H1 (cell line): Measurements from ENCODE around the gene ZNF532. TPM values are rescaled to one million over a fixed set of nuclear protein-coding genes. Genes with fewer than 3 reads are reported as not detected.

ENCODE experiments used
- CBX8 ChIP-seq: fragments of 300-800, 300-1000 bp; sonication (generic); IDR thresholded peaks from 2 replicates; pipeline ENCODE4 v1.7.1; 2016; ENCODE audit warnings: low read depth, low read length, borderline replicate concordance
- EGR1 ChIP-seq: IDR thresholded peaks from 2 replicates; pipeline ENCODE4 v1.6.1; 2011; ENCODE audit warnings: low read depth, low read length, borderline replicate concordance
- HDAC6 ChIP-seq: IDR thresholded peaks from one replicate; pipeline ENCODE4 v1.7.1; 2012; ENCODE audit warnings: low read depth, mild to moderate bottlenecking, inconsistent platforms, low read length, moderate library complexity
- RBBP5 ChIP-seq: IDR thresholded peaks from 2 replicates; pipeline ENCODE4 v1.7.1; 2012; ENCODE audit warnings: low read depth, mild to moderate bottlenecking, inconsistent platforms, low read length, moderate library complexity, borderline replicate concordance
- SIRT6 ChIP-seq: IDR thresholded peaks from one replicate; pipeline ENCODE4 v1.7.1; 2012; ENCODE audit warnings: low read length, inconsistent platforms
- polyA plus RNA-seq, 7 experiments: library from polyadenylated mRNA; depleted of rRNA in 3 of 7; stranded (reverse) in 5 of 7; unstranded in 2 of 7; fragments of >200 nt in 5 of 7; fragments of 200-250 nt in 2 of 7; gene quantifications; 1 replicate in 5 of 7; 2 replicates in 1 of 7; 4 replicates in 1 of 7; pipeline versions ENCODE4 v1.2.1 to v1.2.3, GENCODE V29; 2011 to 2013; ENCODE audit warnings: missing spikeins in 2 of 7, mixed read lengths in 2 of 7
- total RNA-seq: library from RNA; stranded (reverse); fragmentation: NEBNext Ultra II Directional; extraction: Animal tissue kit (Norgen Biotek cat#: 25700); gene quantifications from 2 replicates; pipeline ENCODE4 v1.2.1, GENCODE V29; 2021

ZNF532 gene
- total and polyA plus RNA-seq, 2 of the 8 experiments (the other 6 are each of a cell fraction or from before 2014, with no cell fraction given), result 143 to 240 TPM

DNA sequence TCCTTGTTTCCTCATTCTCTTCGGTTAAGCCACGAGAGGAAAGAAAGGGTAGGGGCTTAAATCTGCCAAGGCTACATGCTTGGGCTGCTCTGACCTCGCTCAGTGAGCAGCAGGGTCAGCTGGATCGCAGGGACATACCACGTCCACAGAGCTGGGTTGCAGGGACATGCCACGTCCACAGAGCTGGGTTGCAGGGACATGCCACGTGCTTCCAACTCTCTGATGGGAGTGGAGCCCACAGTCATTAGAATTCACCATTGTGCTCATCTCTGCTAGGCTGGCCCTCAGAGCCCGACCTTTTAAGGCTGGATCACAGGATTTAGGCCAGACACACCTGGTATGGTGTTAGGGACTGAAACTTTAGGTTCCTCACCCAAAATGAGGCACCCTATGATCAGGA, 167.6 kb downstream of the ZNF532 start (continued):
- TF ChIP-seq EGR1 (no peak), SIRT6 (no peak), CBX8 (no peak), RBBP5 (no peak), HDAC6 (no peak)
